Neural cell (in vitro differentiated cells): ENCODE measurements around the gene DAP.

Source experiments
- CTCF ChIP-seq: fragments of 450-650 bp; IDR thresholded peaks from 2 replicates; pipeline ENCODE4 v1.5.1; 2014; ENCODE audit warnings: antibody characterized with exemption, mild to moderate bottlenecking, moderate library complexity; ENCODE audit not compliant: poor library complexity, severe bottlenecking
- EP300 ChIP-seq: fragments of 450-650 bp; conservative IDR thresholded peaks from 2 replicates; pipeline ENCODE4 v1.6.1; 2014; ENCODE audit warnings: antibody characterized with exemption, mild to moderate bottlenecking, moderate library complexity; ENCODE audit not compliant: poor library complexity, severe bottlenecking
- EZH2 ChIP-seq: fragments of 200-600, 300-800 bp; shearing (Covaris generic), sonication (generic); IDR thresholded peaks from 2 replicates; pipeline ENCODE4 v1.6.1; 2014; ENCODE audit warnings: antibody characterized with exemption, low read length, borderline replicate concordance, mild to moderate bottlenecking; ENCODE audit not compliant: insufficient read depth, poor library complexity, severe bottlenecking
- MXI1 ChIP-seq: fragments of 450-650 bp; conservative IDR thresholded peaks from 2 replicates; pipeline ENCODE4 v1.6.1; 2014; ENCODE audit warnings: antibody characterized with exemption, mild to moderate bottlenecking; ENCODE audit not compliant: poor library complexity, severe bottlenecking
- POLR2AphosphoS5 ChIP-seq: IDR thresholded peaks from 2 replicates; pipeline ENCODE4 v1.6.1; 2012
- RAD21 ChIP-seq: fragments of 450-650 bp; conservative IDR thresholded peaks from 2 replicates; pipeline ENCODE4 v1.6.1; 2014; ENCODE audit warnings: antibody characterized with exemption, mild to moderate bottlenecking, moderate library complexity
- TAF1 ChIP-seq: IDR thresholded peaks from 2 replicates; pipeline ENCODE4 v1.6.1; 2012; ENCODE audit warnings: low read depth
- TF ChIP-seq, protein P1 (sequence below): IDR thresholded peaks from 2 replicates; pipeline ENCODE4 v1.6.1; 2012; ENCODE audit warnings: borderline replicate concordance

GRCh38 chr5:10733426-10733825, 27.6 kb downstream of the DAP start:
- TF ChIP-seq POLR2AphosphoS5 (no peak), EZH2 (no peak), CTCF (no peak), EP300 (no peak), MXI1 (no peak), RAD21 (no peak), TAF1 (no peak)
- TF ChIP-seq, protein P1, sequence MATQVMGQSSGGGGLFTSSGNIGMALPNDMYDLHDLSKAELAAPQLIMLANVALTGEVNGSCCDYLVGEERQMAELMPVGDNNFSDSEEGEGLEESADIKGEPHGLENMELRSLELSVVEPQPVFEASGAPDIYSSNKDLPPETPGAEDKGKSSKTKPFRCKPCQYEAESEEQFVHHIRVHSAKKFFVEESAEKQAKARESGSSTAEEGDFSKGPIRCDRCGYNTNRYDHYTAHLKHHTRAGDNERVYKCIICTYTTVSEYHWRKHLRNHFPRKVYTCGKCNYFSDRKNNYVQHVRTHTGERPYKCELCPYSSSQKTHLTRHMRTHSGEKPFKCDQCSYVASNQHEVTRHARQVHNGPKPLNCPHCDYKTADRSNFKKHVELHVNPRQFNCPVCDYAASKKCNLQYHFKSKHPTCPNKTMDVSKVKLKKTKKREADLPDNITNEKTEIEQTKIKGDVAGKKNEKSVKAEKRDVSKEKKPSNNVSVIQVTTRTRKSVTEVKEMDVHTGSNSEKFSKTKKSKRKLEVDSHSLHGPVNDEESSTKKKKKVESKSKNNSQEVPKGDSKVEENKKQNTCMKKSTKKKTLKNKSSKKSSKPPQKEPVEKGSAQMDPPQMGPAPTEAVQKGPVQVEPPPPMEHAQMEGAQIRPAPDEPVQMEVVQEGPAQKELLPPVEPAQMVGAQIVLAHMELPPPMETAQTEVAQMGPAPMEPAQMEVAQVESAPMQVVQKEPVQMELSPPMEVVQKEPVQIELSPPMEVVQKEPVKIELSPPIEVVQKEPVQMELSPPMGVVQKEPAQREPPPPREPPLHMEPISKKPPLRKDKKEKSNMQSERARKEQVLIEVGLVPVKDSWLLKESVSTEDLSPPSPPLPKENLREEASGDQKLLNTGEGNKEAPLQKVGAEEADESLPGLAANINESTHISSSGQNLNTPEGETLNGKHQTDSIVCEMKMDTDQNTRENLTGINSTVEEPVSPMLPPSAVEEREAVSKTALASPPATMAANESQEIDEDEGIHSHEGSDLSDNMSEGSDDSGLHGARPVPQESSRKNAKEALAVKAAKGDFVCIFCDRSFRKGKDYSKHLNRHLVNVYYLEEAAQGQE, result no peak
